Left ventricle myocardium inferior (tissue), 1 donor: ENCODE measurements around the gene AMN1. TPM values are rescaled to one million over a fixed set of nuclear protein-coding genes. Genes with fewer than 3 reads are reported as not detected.
"Not testable (repeated sequence)": the region's sequence is repeated elsewhere in the genome, so short reads cannot be mapped to it uniquely, and the experiment has no call there.

Source experiments
- DNase-seq: peaks from one replicate; pipeline ENCODE4 v3.0.0-alpha.2; 2020
- H3K27ac ChIP-seq: fragments of 200-600 bp; replicated peaks from 2 replicates; pipeline ENCODE4 v1.8.0; 2021
- H3K27me3 ChIP-seq: fragments of 200-600 bp; 2 replicates; pipeline ENCODE4 v1.8.0; 2021; ENCODE audit warnings: low read depth
- H3K36me3 ChIP-seq: fragments of 200-600 bp; 2 replicates; pipeline ENCODE4 v1.8.0; 2021
- H3K4me1 ChIP-seq: fragments of 200-600 bp; 2 replicates; pipeline ENCODE4 v1.8.0; 2021
- H3K4me3 ChIP-seq: fragments of 200-600 bp; 2 replicates; pipeline ENCODE4 v1.8.0; 2021; ENCODE audit warnings: mild to moderate bottlenecking, moderate library complexity
- H3K9me3 ChIP-seq: fragments of 200-600 bp; replicated peaks from 2 replicates; pipeline ENCODE4 v1.8.0; 2021
- CTCF ChIP-seq: fragments of 200-600 bp; IDR thresholded peaks from 2 replicates; pipeline ENCODE4 v1.8.0; 2021; ENCODE audit warnings: antibody characterized with exemption, mild to moderate bottlenecking, borderline replicate concordance
- intact Hi-C: fragments of 100-400 bp; cut with micrococcal nuclease; formaldehyde crosslinking; loops from one replicate; pipeline ENCODE4 v1.11.0; 2022
- total RNA-seq: library from RNA; stranded (reverse); fragmentation: NEBNext Ultra II Directional; extraction: Animal tissue kit (Norgen Biotek cat#: 25700); gene quantifications from one replicate; pipeline ENCODE4 v1.2.1, GENCODE V29; 2021
- donor health status: DM: no; HTN: yes; CAD: no; lungs with severe emphysema.

AMN1 gene
- total RNA-seq, 1 donor from 2014 or later, result 13.9 TPM

GRCh38 chr12:31722580-31722979, 6.2 kb downstream of the AMN1 start:
- no peak overlapping the region for H3K4me3 ChIP-seq
- intact Hi-C loops, result no loop called here
- no peak for DNase-seq
- no peaks in the 10 kb centered on the region for H3K27me3 ChIP-seq
- H3K27ac ChIP-seq, result no peak overlapping the region
- no peak for TF ChIP-seq CTCF
- peaks cover 14% of the 10 kb centered on the region for H3K9me3 ChIP-seq
- H3K36me3 ChIP-seq, result peaks cover 24% of the 10 kb centered on the region
- peaks cover 37% of the 10 kb centered on the region for H3K4me1 ChIP-seq

- H3K4me1 ChIP-seq, result peaks cover 13% of the 10 kb centered on the region
- DNase-seq, intact Hi-C loops, H3K27ac ChIP-seq, H3K4me3 ChIP-seq, H3K27me3 ChIP-seq: not testable (repeated sequence)
- peaks cover 24% of the 10 kb centered on the region for H3K36me3 ChIP-seq
- H3K9me3 ChIP-seq, result peaks cover 30% of the 10 kb centered on the region
Observed at GRCh38 chr12:31718542-31719198, 10.2 kb downstream of the AMN1 start.

- peaks cover 30% of the 10 kb centered on the region for H3K9me3 ChIP-seq
- intact Hi-C loops, H3K27me3 ChIP-seq, H3K4me3 ChIP-seq, DNase-seq, H3K27ac ChIP-seq: not testable (repeated sequence)
- H3K4me1 ChIP-seq, result peaks cover 11% of the 10 kb centered on the region
- H3K36me3 ChIP-seq, result peaks cover 24% of the 10 kb centered on the region
Observed at GRCh38 chr12:31716998-31717397, 11.8 kb downstream of the AMN1 start.

GRCh38 chr12:31715283-31715825, 13.5 kb downstream of the AMN1 start:
- no peaks in the 10 kb centered on the region for H3K27me3 ChIP-seq
- no peaks in the 10 kb centered on the region for H3K4me1 ChIP-seq
- peak overlapping the region; percentile 37 for H3K27ac ChIP-seq
- TF ChIP-seq CTCF, result no peak
- no peak for DNase-seq
- peaks cover 16% of the 10 kb centered on the region for H3K36me3 ChIP-seq
- intact Hi-C loops, result no loop called here
- H3K4me3 ChIP-seq, result no peak overlapping the region
- peaks cover 21% of the 10 kb centered on the region for H3K9me3 ChIP-seq

GRCh38 chr12:31714406-31715271, 14.2 kb downstream of the AMN1 start:
- DNase-seq, result no peak
- no peak overlapping the region for H3K4me3 ChIP-seq
- TF ChIP-seq CTCF, result no peak
- peaks cover 19% of the 10 kb centered on the region for H3K9me3 ChIP-seq
- H3K36me3 ChIP-seq, result peaks cover 12% of the 10 kb centered on the region
- intact Hi-C loops, result no loop called here
- H3K4me1 ChIP-seq, result no peaks in the 10 kb centered on the region
- no peaks in the 10 kb centered on the region for H3K27me3 ChIP-seq
- H3K27ac ChIP-seq, result peak overlapping the region; percentile 37

GRCh38 chr12:31712877-31713276, 15.9 kb downstream of the AMN1 start:
- DNase-seq, result no peak
- H3K4me3 ChIP-seq, result no peak overlapping the region
- no peaks in the 10 kb centered on the region for H3K27me3 ChIP-seq
- no peak for TF ChIP-seq CTCF
- H3K9me3 ChIP-seq, result peaks cover 36% of the 10 kb centered on the region
- no peaks in the 10 kb centered on the region for H3K4me1 ChIP-seq
- no peak overlapping the region for H3K27ac ChIP-seq
- H3K36me3 ChIP-seq, result peaks cover 18% of the 10 kb centered on the region
- intact Hi-C loops, result no loop called here
